Liver (tissue), 9 donors: ENCODE measurements around the gene NCSTN. TPM values are rescaled to one million over a fixed set of nuclear protein-coding genes. Genes with fewer than 3 reads are reported as not detected.

Experiments used
- DNase-seq: peaks from one replicate; pipeline ENCODE4 v3.0.0-alpha.2; 2017; ENCODE audit warnings: low spot score
- H3K27ac ChIP-seq, 2 donors: one replicate each; pipeline ENCODE4 v1.7.0; 2013; ENCODE audit warnings: inconsistent platforms in 2 of 2, low read length in 2 of 2, control low read depth in 1 of 2, low read depth in 1 of 2, mild to moderate bottlenecking in 1 of 2
- H3K27me3 ChIP-seq, 4 donors: one replicate each; pipeline versions ENCODE4 v1.6.1 to v1.7.0; 2013; ENCODE audit warnings: low read length in 3 of 4, inconsistent platforms in 1 of 4, mild to moderate bottlenecking in 1 of 4, moderate library complexity in 1 of 4; ENCODE audit not compliant: control insufficient read depth in 4 of 4, insufficient read depth in 4 of 4
- H3K36me3 ChIP-seq, 4 donors: one replicate each; pipeline versions ENCODE4 v1.6.1 to v1.7.0; 2013; ENCODE audit warnings: low read length in 3 of 4, mild to moderate bottlenecking in 3 of 4, low read depth in 1 of 4, moderate library complexity in 1 of 4; ENCODE audit not compliant: control insufficient read depth in 4 of 4, insufficient read depth in 3 of 4
- H3K4me1 ChIP-seq, 4 donors: one replicate each; pipeline versions ENCODE4 v1.6.1 to v1.7.0; 2013; ENCODE audit warnings: low read length in 3 of 4, mild to moderate bottlenecking in 3 of 4, moderate library complexity in 1 of 4; ENCODE audit not compliant: control insufficient read depth in 4 of 4, insufficient read depth in 4 of 4
- H3K4me3 ChIP-seq, 3 donors: one replicate each; pipeline versions ENCODE4 v1.6.1 to v1.7.0; 2013; ENCODE audit warnings: low read length in 3 of 3, control low read depth in 1 of 3, low read depth in 1 of 3, mild to moderate bottlenecking in 1 of 3
- H3K9ac ChIP-seq, 2 donors: one replicate each; pipeline ENCODE4 v1.7.0; 2013; ENCODE audit warnings: low read length in 2 of 2, mild to moderate bottlenecking in 2 of 2, moderate library complexity in 2 of 2, control low read depth in 1 of 2, low read depth in 1 of 2
- H3K9me3 ChIP-seq, 4 donors: one replicate each; pipeline versions ENCODE4 v1.6.1 to v1.7.0; 2013; ENCODE audit warnings: low read length in 3 of 4; ENCODE audit not compliant: control insufficient read depth in 4 of 4
- ATF3 ChIP-seq: IDR thresholded peaks from 2 replicates; pipeline ENCODE4 v1.6.1; 2016; ENCODE audit warnings: antibody characterized with exemption
- CTCF ChIP-seq: fragments of 150-350 bp; IDR thresholded peaks from 2 replicates; pipeline ENCODE4 v1.5.1; 2017; ENCODE audit warnings: improper control_type of control experiment, low read depth, low read length; ENCODE audit not compliant: missing input control
- EGR1 ChIP-seq, 2 donors: IDR thresholded peaks; 2 replicates each; pipeline ENCODE4 v1.6.1; 2016 to 2018; ENCODE audit warnings: antibody characterized with exemption in 2 of 2, low read depth in 2 of 2
- FOXA1 ChIP-seq: IDR thresholded peaks from 2 replicates; pipeline ENCODE4 v1.6.1; 2016; ENCODE audit warnings: antibody characterized with exemption
- FOXA2 ChIP-seq: IDR thresholded peaks from 2 replicates; pipeline ENCODE4 v1.6.1; 2016; ENCODE audit warnings: antibody characterized with exemption
- GABPA ChIP-seq, 2 donors: IDR thresholded peaks in 1 of 2; conservative IDR thresholded peaks in 1 of 2; 2 replicates each; pipeline ENCODE4 v1.6.1; 2016; ENCODE audit warnings: antibody characterized with exemption in 2 of 2, mild to moderate bottlenecking in 1 of 2, moderate library complexity in 1 of 2
- HNF4A ChIP-seq, 2 donors: conservative IDR thresholded peaks; 2 replicates each; pipeline ENCODE4 v1.6.1; 2016; ENCODE audit warnings: antibody characterized with exemption in 2 of 2, mild to moderate bottlenecking in 2 of 2
- HNF4G ChIP-seq: IDR thresholded peaks from 2 replicates; pipeline ENCODE4 v1.6.1; 2016; ENCODE audit warnings: antibody characterized with exemption
- JUND ChIP-seq, 2 donors: IDR thresholded peaks; 2 replicates each; pipeline ENCODE4 v1.6.1; 2016; ENCODE audit warnings: antibody characterized with exemption in 2 of 2
- NR2F2 ChIP-seq: IDR thresholded peaks from 2 replicates; pipeline ENCODE4 v1.6.1; 2016; ENCODE audit warnings: antibody characterized with exemption
- RAD21 ChIP-seq, 2 donors: IDR thresholded peaks; 2 replicates each; pipeline ENCODE4 v1.6.1; 2016; ENCODE audit warnings: antibody characterized with exemption in 2 of 2, mild to moderate bottlenecking in 2 of 2
- REST ChIP-seq: IDR thresholded peaks from 2 replicates; pipeline ENCODE4 v1.6.1; 2016; ENCODE audit warnings: antibody characterized with exemption, mild to moderate bottlenecking
- RXRA ChIP-seq, 2 donors: IDR thresholded peaks; 2 replicates each; pipeline ENCODE4 v1.6.1; 2017 to 2018; ENCODE audit warnings: antibody characterized with exemption in 2 of 2, mild to moderate bottlenecking in 1 of 2
- SP1 ChIP-seq: IDR thresholded peaks from 2 replicates; pipeline ENCODE4 v1.6.1; 2018; ENCODE audit warnings: antibody characterized with exemption, mild to moderate bottlenecking
- TAF1 ChIP-seq: conservative IDR thresholded peaks from 2 replicates; pipeline ENCODE4 v1.6.1; 2016; ENCODE audit warnings: antibody characterized with exemption, mild to moderate bottlenecking
- YY1 ChIP-seq: IDR thresholded peaks from 2 replicates; pipeline ENCODE4 v1.6.1; 2016; ENCODE audit warnings: antibody characterized with exemption, mild to moderate bottlenecking
- ZBTB33 ChIP-seq: IDR thresholded peaks from 2 replicates; pipeline ENCODE4 v1.6.1; 2016; ENCODE audit warnings: antibody characterized with exemption
- WGBS: extraction: QIAGEN DNeasy Blood & Tissue Kit; methylation state at CpG from one replicate; pipeline ENCODE4 v1.1.7; 2013; 5-methylcytosine and 5-hydroxymethylcytosine counted together
- polyA plus RNA-seq, 2 donors: library from polyadenylated mRNA; stranded (reverse) in 1 of 2; unstranded in 1 of 2; fragments of 200-250 nt in 1 of 2; fragments of >200 nt in 1 of 2; fragmentation: Nextera tagmentation in 1 of 2; extraction: Ambion mirVana in 1 of 2; gene quantifications; one replicate each; pipeline versions ENCODE4 v1.2.1 to v1.2.3, GENCODE V29; 2013 to 2015
- total RNA-seq, 2 donors: library from RNA; depleted of rRNA; stranded (reverse); fragments of >200 nt; gene quantifications; one replicate each; pipeline ENCODE4 v1.2.3, GENCODE V29; 2014
- TF ChIP-seq, protein P1 (sequence below): IDR thresholded peaks from 2 replicates; pipeline ENCODE4 v1.6.1; 2016; ENCODE audit warnings: antibody characterized with exemption
- donor health status: healthy.
- donor health status: healthy.
- donor health status: healthy.
- donor health status: healthy.
- donor health status: healthy.

Gene NCSTN
- total and polyA plus RNA-seq, 4 donors, result 32.2 to 44.6 (median 37.5) TPM

DNA sequence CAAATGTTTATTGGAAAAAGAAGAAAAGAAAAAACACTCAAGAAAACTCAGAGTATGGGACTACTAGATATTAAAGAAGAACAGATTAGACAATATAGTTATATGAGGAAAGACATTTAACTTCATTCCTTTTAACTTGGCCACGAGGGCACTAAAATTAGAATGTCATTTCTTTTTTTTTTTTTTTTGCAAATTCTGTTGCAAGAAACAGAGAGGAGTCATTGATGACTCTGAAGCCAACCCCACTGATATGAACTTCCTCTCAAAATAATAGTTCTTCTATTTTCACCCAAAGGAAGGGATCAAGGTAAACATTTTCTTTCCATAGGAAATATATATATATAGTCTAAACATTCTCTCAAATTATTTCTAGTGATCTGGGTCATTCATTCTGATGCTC lies 33.6 kb upstream of the NCSTN start:
- peaks cover 21 to 91% (median 84%) of the 10 kb centered on the region in 4 donors for H3K36me3 ChIP-seq
- 76% methylated on average over 1 of the region's 1 CpG for WGBS
- TF ChIP-seq RAD21 (IDR thresholded peaks at IDR 0.05) (no peak), FOXA2 (no peak), NR2F2 (no peak)

GRCh38 chr1:160315359-160315758 lies 27.8 kb upstream of the NCSTN start:
- TF ChIP-seq EGR1 (IDR thresholded peaks at IDR 0.05; ENCODE audit: low read depth in 2 of 2) (no peak), HNF4G (no peak), GABPA (IDR thresholded peaks at IDR 0.05 in 1 of 2, conservative IDR thresholded peaks at IDR 0.05 in 1 of 2) (no peak), HNF4A (conservative IDR thresholded peaks at IDR 0.05) (no peak), JUND (IDR thresholded peaks at IDR 0.05) (no peak), YY1 (no peak), ATF3 (no peak), NR2F2 (no peak), RXRA (IDR thresholded peaks at IDR 0.05) (no peak), FOXA1 (no peak), REST (no peak), FOXA2 (no peak), CTCF (no peak), TAF1 (no peak), ZBTB33 (no peak), RAD21 (IDR thresholded peaks at IDR 0.05) (no peak), SP1 (no peak)
- TF ChIP-seq, protein P1, sequence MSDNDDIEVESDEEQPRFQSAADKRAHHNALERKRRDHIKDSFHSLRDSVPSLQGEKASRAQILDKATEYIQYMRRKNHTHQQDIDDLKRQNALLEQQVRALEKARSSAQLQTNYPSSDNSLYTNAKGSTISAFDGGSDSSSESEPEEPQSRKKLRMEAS, result no peak
- WGBS, result 88% methylated on average over 2 of the region's 2 CpGs
- Histone ChIP-seq H3K9ac (no peak overlapping the region), H3K9me3 (no peaks in the 10 kb centered on the region), H3K36me3 (peaks cover 29 to 71% (median 57%) of the 10 kb centered on the region in 4 donors), H3K27me3 (no peaks in the 10 kb centered on the region), H3K4me3 (no peak overlapping the region), H3K4me1 (no peaks in the 10 kb centered on the region), H3K27ac (no peak overlapping the region)
- no peak for DNase-seq

More for the DNA sequence above, 33.6 kb upstream of the NCSTN start:
- DNase-seq, result no peak
- no peak overlapping the region for H3K9ac ChIP-seq
- H3K27me3 ChIP-seq, result no peaks in the 10 kb centered on the region
- no peaks in the 10 kb centered on the region for H3K4me1 ChIP-seq
- H3K9me3 ChIP-seq, result no peaks in the 10 kb centered on the region
- no peak overlapping the region for H3K27ac ChIP-seq
- H3K4me3 ChIP-seq, result no peak overlapping the region
